Kidney epithelial cell (primary cell): ENCODE data around the gene SAPCD1. TPM values are rescaled to one million over a fixed set of nuclear protein-coding genes. Genes with fewer than 3 reads are reported as not detected.

ENCODE experiments used
- DNase-seq: peaks from one replicate; pipeline ENCODE4 v3.0.0-alpha.2; 2010; ENCODE audit warnings: low read depth
- H3K27me3 ChIP-seq: 2 replicates; pipeline ENCODE4 v1.6.0; 2011; ENCODE audit warnings: low read length; ENCODE audit not compliant: control insufficient read depth, insufficient read depth
- H3K36me3 ChIP-seq: 2 replicates; pipeline ENCODE4 v1.5.1; 2011; ENCODE audit warnings: low read length; ENCODE audit not compliant: control insufficient read depth, insufficient read depth
- H3K4me3 ChIP-seq: 2 replicates; pipeline ENCODE4 v1.5.1; 2011; ENCODE audit warnings: low read depth, mild to moderate bottlenecking, control low read depth, low read length
- total RNA-seq: library from RNA; depleted of rRNA; stranded (reverse); fragments of >200 nt; gene quantifications from 2 replicates; pipeline ENCODE4 v1.2.3, GENCODE V29; 2015
- TF ChIP-seq, protein P1 (sequence below): IDR thresholded peaks from 2 replicates; pipeline ENCODE4 v1.5.1; 2011; ENCODE audit warnings: mild to moderate bottlenecking, moderate library complexity, low read length, control low read depth, inconsistent platforms; ENCODE audit not compliant: insufficient read depth, poor library complexity, severe bottlenecking

Gene SAPCD1
- total RNA-seq, 1 donor from 2014 or later, result 2.2 TPM

DNA sequence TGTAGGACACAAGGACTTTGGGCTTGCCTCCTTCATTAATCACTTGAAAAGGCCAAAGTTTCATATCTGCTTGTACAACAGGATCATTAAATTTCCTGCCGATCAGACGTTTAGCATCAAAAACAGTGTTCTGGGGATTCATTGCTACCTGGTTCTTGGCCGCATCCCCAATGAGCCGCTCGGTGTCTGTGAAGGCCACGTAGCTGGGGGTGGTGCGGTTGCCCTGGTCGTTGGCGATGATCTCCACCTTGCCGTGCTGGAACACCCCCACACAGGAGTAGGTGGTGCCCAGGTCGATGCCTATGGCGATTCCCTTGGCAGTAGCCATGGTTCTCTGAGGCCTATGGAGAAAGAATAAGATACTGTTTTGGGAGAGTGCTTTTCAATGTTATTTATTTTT, 49.2 kb downstream of the SAPCD1 start:
- Histone ChIP-seq H3K27me3 (no peaks in the 10 kb centered on the region), H3K36me3 (no peaks in the 10 kb centered on the region), H3K4me3 (no peak overlapping the region)
- TF ChIP-seq, protein P1, sequence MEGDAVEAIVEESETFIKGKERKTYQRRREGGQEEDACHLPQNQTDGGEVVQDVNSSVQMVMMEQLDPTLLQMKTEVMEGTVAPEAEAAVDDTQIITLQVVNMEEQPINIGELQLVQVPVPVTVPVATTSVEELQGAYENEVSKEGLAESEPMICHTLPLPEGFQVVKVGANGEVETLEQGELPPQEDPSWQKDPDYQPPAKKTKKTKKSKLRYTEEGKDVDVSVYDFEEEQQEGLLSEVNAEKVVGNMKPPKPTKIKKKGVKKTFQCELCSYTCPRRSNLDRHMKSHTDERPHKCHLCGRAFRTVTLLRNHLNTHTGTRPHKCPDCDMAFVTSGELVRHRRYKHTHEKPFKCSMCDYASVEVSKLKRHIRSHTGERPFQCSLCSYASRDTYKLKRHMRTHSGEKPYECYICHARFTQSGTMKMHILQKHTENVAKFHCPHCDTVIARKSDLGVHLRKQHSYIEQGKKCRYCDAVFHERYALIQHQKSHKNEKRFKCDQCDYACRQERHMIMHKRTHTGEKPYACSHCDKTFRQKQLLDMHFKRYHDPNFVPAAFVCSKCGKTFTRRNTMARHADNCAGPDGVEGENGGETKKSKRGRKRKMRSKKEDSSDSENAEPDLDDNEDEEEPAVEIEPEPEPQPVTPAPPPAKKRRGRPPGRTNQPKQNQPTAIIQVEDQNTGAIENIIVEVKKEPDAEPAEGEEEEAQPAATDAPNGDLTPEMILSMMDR, result no peak
- no peak for DNase-seq

DNA sequence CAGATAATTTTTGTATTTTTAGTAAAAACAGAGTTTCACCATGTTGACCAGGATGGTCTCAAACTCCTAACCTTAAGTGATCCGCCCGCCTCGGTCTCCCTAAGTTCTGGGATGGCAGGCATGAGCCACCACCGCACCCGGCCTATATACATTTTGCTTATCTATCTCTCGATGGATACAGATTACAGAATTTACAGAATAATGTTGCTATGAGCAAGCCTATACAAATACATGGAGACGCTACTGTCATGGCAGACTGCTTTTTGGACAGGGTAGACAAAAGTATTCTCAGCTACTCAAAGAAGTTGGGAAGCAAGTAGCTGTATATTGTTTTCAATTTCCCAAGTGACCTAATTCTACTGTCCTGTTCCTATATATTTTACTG, 51.0 kb downstream of the SAPCD1 start:
- TF ChIP-seq, protein P1, result no peak
- H3K4me3 ChIP-seq, result no peak overlapping the region
- DNase-seq, result no peak
- H3K36me3 ChIP-seq, result no peaks in the 10 kb centered on the region
- H3K27me3 ChIP-seq, result no peaks in the 10 kb centered on the region

Other genes with a start within 250 kb of the SAPCD1 start
- not detected in 2 replicates for gene MCCD1, start 233.7 kb upstream of the SAPCD1 start, total RNA-seq
- gene DDX39B, start 220.7 kb upstream of the SAPCD1 start, total RNA-seq, result 290 and 412 TPM in 2 replicates
- gene ATP6V1G2, start 216.0 kb upstream of the SAPCD1 start, total RNA-seq, result 0.67 and 2.7 TPM in 2 replicates
- 41.9 and 44.0 TPM in 2 replicates for gene NFKBIL1, start 215.0 kb upstream of the SAPCD1 start, total RNA-seq
- 0.92 TPM in 1 of 2 replicates, not detected in the other for gene LTA, start 190.4 kb upstream of the SAPCD1 start, total RNA-seq
- 16.7 and 18.6 TPM in 2 replicates for gene TNF, start 187.1 kb upstream of the SAPCD1 start, total RNA-seq
- 19.3 and 21.4 TPM in 2 replicates for gene LTB, start 180.2 kb upstream of the SAPCD1 start, total RNA-seq
- gene LST1, start 176.4 kb upstream of the SAPCD1 start, total RNA-seq, result 0.42 TPM in 1 of 2 replicates, not detected in the other
- not detected in 2 replicates for gene NCR3, start 169.7 kb upstream of the SAPCD1 start, total RNA-seq
- 0.33 TPM in 1 of 2 replicates, not detected in the other for gene AIF1, start 147.4 kb upstream of the SAPCD1 start, total RNA-seq
- 117 and 143 TPM in 2 replicates for gene PRRC2A, start 141.9 kb upstream of the SAPCD1 start, total RNA-seq
- gene BAG6, start 110.0 kb upstream of the SAPCD1 start, total RNA-seq, result 468 and 473 TPM in 2 replicates
- 1.3 and 1.8 TPM in 2 replicates for gene APOM, start 106.8 kb upstream of the SAPCD1 start, total RNA-seq
- 19.0 and 24.9 TPM in 2 replicates for gene C6orf47, start 101.9 kb upstream of the SAPCD1 start, total RNA-seq
- gene GPANK1, start 97.7 kb upstream of the SAPCD1 start, total RNA-seq, result 17.7 and 22.0 TPM in 2 replicates
- 366 and 405 TPM in 2 replicates for gene CSNK2B, start 96.6 kb upstream of the SAPCD1 start, total RNA-seq
- 2.8 and 6.0 TPM in 2 replicates for gene LY6G5B, start 92.7 kb upstream of the SAPCD1 start, total RNA-seq
- not detected in 2 replicates for gene LY6G5C, start 81.6 kb upstream of the SAPCD1 start, total RNA-seq
- 43.8 and 45.5 TPM in 2 replicates for gene ABHD16A, start 59.3 kb upstream of the SAPCD1 start, total RNA-seq
- not detected in 2 replicates for gene LY6G6F, start 55.8 kb upstream of the SAPCD1 start, total RNA-seq
- not detected in 2 replicates for gene LY6G6D, start 47.3 kb upstream of the SAPCD1 start, total RNA-seq
- not detected in 2 replicates for gene LY6G6C, start 40.9 kb upstream of the SAPCD1 start, total RNA-seq
- gene MPIG6B, start 39.3 kb upstream of the SAPCD1 start, total RNA-seq, result 0.29 TPM in 1 of 2 replicates, not detected in the other
- 91.5 and 106 TPM in 2 replicates for gene DDAH2, start 33.4 kb upstream of the SAPCD1 start, total RNA-seq
- 494 and 498 TPM in 2 replicates for gene CLIC1, start 26.1 kb upstream of the SAPCD1 start, total RNA-seq
- 8.9 and 13.1 TPM in 2 replicates for gene MSH5, start 22.7 kb upstream of the SAPCD1 start, total RNA-seq
- 1.5 and 3.1 TPM in 2 replicates for gene VWA7, start 14.7 kb downstream of the SAPCD1 start, total RNA-seq
- 165 and 181 TPM in 2 replicates for gene VARS1, start 33.1 kb downstream of the SAPCD1 start, total RNA-seq
- 78.6 and 89.0 TPM in 2 replicates for gene LSM2, start 44.3 kb downstream of the SAPCD1 start, total RNA-seq
- gene HSPA1L, start 52.6 kb downstream of the SAPCD1 start, total RNA-seq, result 0.46 and 1.1 TPM in 2 replicates
- gene HSPA1A, start 52.9 kb downstream of the SAPCD1 start, total RNA-seq, result 54.6 and 67.0 TPM in 2 replicates
- gene HSPA1B, start 65.1 kb downstream of the SAPCD1 start, total RNA-seq, result 68.3 and 79.1 TPM in 2 replicates
- 142 and 152 TPM in 2 replicates for gene NEU1, start 100.2 kb downstream of the SAPCD1 start, total RNA-seq
- 17.7 and 26.1 TPM in 2 replicates for gene SLC44A4, start 116.3 kb downstream of the SAPCD1 start, total RNA-seq
- 55.7 and 59.3 TPM in 2 replicates for gene EHMT2, start 135.0 kb downstream of the SAPCD1 start, total RNA-seq
- gene ZBTB12, start 139.4 kb downstream of the SAPCD1 start, total RNA-seq, result 3.0 and 4.9 TPM in 2 replicates
- gene C2, start 165.1 kb downstream of the SAPCD1 start, total RNA-seq, result 0.07 and 0.63 TPM in 2 replicates
- 1.9 and 13.8 TPM in 2 replicates for gene CFB, start 183.4 kb downstream of the SAPCD1 start, total RNA-seq
- 123 and 140 TPM in 2 replicates for gene NELFE, start 196.3 kb downstream of the SAPCD1 start, total RNA-seq
- gene SKIC2, start 196.5 kb downstream of the SAPCD1 start, total RNA-seq, result 43.3 and 49.1 TPM in 2 replicates
- 28.1 and 30.6 TPM in 2 replicates for gene DXO, start 209.5 kb downstream of the SAPCD1 start, total RNA-seq
- 1.8 and 3.2 TPM in 2 replicates for gene C4A, start 219.4 kb downstream of the SAPCD1 start, total RNA-seq